Measurements from ENCODE around the gene MTNR1A.

Gene MTNR1A

GRCh38 chr4:186596850-186597390 lies 41.6 kb upstream of the MTNR1A start:
- Histone ChIP-seq H3K4me3 (ENCODE audit: low read depth, low read length) (no peak overlapping the region), H3K36me3 (no peaks in the 10 kb centered on the region), H3K27ac (no peak overlapping the region), H3K9me3 (ENCODE audit: severe bottlenecking) (peaks cover 6% of the 10 kb centered on the region), H3K27me3 (ENCODE audit: insufficient read depth, low read depth, severe bottlenecking) (peaks cover 96% of the 10 kb centered on the region)
- DNase-seq, result no peak
- TF ChIP-seq CTCF (IDR thresholded peaks at IDR 0.05; ENCODE audit: low read depth, low read length), result no peak

- no peaks in the 10 kb centered on the region for H3K36me3 ChIP-seq
- peaks cover 96% of the 10 kb centered on the region for H3K27me3 ChIP-seq (ENCODE audit: insufficient read depth, low read depth, severe bottlenecking)
Measured at GRCh38 chr4:186596346-186596745, 41.0 kb upstream of the MTNR1A start.

GRCh38 chr4:186593587-186593973 lies 38.2 kb upstream of the MTNR1A start:
- Histone ChIP-seq H3K9me3 (ENCODE audit: severe bottlenecking) (peaks cover 6% of the 10 kb centered on the region), H3K27ac (no peak overlapping the region), H3K4me3 (ENCODE audit: low read depth, low read length) (no peak overlapping the region), H3K27me3 (ENCODE audit: insufficient read depth, low read depth, severe bottlenecking) (peaks cover 94% of the 10 kb centered on the region), H3K36me3 (no peaks in the 10 kb centered on the region)
- TF ChIP-seq CTCF (IDR thresholded peaks at IDR 0.05; ENCODE audit: low read depth, low read length), result no peak
- no peak for DNase-seq

More at GRCh38 chr4:186596346-186596745, 41.0 kb upstream of the MTNR1A start:
- no peak for DNase-seq
- TF ChIP-seq CTCF (IDR thresholded peaks at IDR 0.05; ENCODE audit: low read depth, low read length), result no peak
- Histone ChIP-seq H3K9me3 (ENCODE audit: severe bottlenecking) (peaks cover 6% of the 10 kb centered on the region), H3K27ac (no peak overlapping the region), H3K4me3 (ENCODE audit: low read depth, low read length) (no peak overlapping the region)

GRCh38 chr4:186592966-186593586 lies 37.7 kb upstream of the MTNR1A start:
- no peak for TF ChIP-seq CTCF (IDR thresholded peaks at IDR 0.05; ENCODE audit: low read depth, low read length)
- H3K27ac ChIP-seq, result no peak overlapping the region
- H3K9me3 ChIP-seq (ENCODE audit: severe bottlenecking), result peaks cover 6% of the 10 kb centered on the region
- peaks cover 94% of the 10 kb centered on the region for H3K27me3 ChIP-seq (ENCODE audit: insufficient read depth, low read depth, severe bottlenecking)
- H3K4me3 ChIP-seq (ENCODE audit: low read depth, low read length), result no peak overlapping the region
- no peaks in the 10 kb centered on the region for H3K36me3 ChIP-seq
- DNase-seq, result no peak

GRCh38 chr4:186592445-186592844 lies 37.1 kb upstream of the MTNR1A start:
- H3K27me3 ChIP-seq (ENCODE audit: insufficient read depth, low read depth, severe bottlenecking), result peaks cover 94% of the 10 kb centered on the region
- no peak for TF ChIP-seq CTCF (IDR thresholded peaks at IDR 0.05; ENCODE audit: low read depth, low read length)
- H3K9me3 ChIP-seq (ENCODE audit: severe bottlenecking), result peaks cover 6% of the 10 kb centered on the region
- H3K36me3 ChIP-seq, result no peaks in the 10 kb centered on the region
- no peak for DNase-seq
- no peak overlapping the region for H3K27ac ChIP-seq
- no peak overlapping the region for H3K4me3 ChIP-seq (ENCODE audit: low read depth, low read length)

- Histone ChIP-seq H3K27ac (no peak overlapping the region), H3K27me3 (ENCODE audit: insufficient read depth, low read depth, severe bottlenecking) (peaks cover 93% of the 10 kb centered on the region), H3K4me3 (ENCODE audit: low read depth, low read length) (no peak overlapping the region), H3K9me3 (ENCODE audit: severe bottlenecking) (peaks cover 4% of the 10 kb centered on the region), H3K36me3 (no peaks in the 10 kb centered on the region)
- DNase-seq, result no peak
- TF ChIP-seq CTCF (IDR thresholded peaks at IDR 0.05; ENCODE audit: low read depth, low read length), result no peak
Measured at GRCh38 chr4:186591651-186592050, 36.3 kb upstream of the MTNR1A start.
